Endometrial microvascular endothelial cells (primary cell): ENCODE results near the gene ELN. TPM values are rescaled to one million over a fixed set of nuclear protein-coding genes. Genes with fewer than 3 reads are reported as not detected.

ENCODE experiments used
- in situ Hi-C: cut with HindIII; loops from 2 replicates; pipeline ENCODE4 v1.10.0; 2017; ENCODE audit warnings: low sequenced_read_pairs, low pct_unique_long_range_greater_than_20kb; ENCODE audit errors: inconsistent ontology term
- total RNA-seq: library from RNA; depleted of rRNA; stranded (reverse); fragments of >200 nt; gene quantifications from one replicate; pipeline ENCODE4 v1.2.3, GENCODE V29; 2015; ENCODE audit errors: inconsistent ontology term

ELN gene
- total RNA-seq, 1 donor from 2014 or later: not detected

GRCh38 chr7:74056096-74056915, 28.3 kb downstream of the ELN start:
- in situ Hi-C loops: no loop called here

GRCh38 chr7:74057216-74057925, 29.4 kb downstream of the ELN start:
- in situ Hi-C loops: no loop called here

GRCh38 chr7:74057987-74058386, 30.0 kb downstream of the ELN start:
- in situ Hi-C loops: no loop called here

GRCh38 chr7:74058486-74058885, 30.5 kb downstream of the ELN start:
- in situ Hi-C loops: no loop called here

- in situ Hi-C loops: no loop called here
Observed at GRCh38 chr7:74059037-74059436, 31.1 kb downstream of the ELN start.

GRCh38 chr7:74059681-74060588, 32.0 kb downstream of the ELN start:
- in situ Hi-C loops: no loop called here

- in situ Hi-C loops: no loop called here
Observed at GRCh38 chr7:74061840-74062539, 34.0 kb downstream of the ELN start.

- in situ Hi-C loops: no loop called here
Observed at GRCh38 chr7:74063223-74063641, 35.3 kb downstream of the ELN start.

GRCh38 chr7:74063646-74064045, 35.7 kb downstream of the ELN start:
- in situ Hi-C loops: no loop called here

GRCh38 chr7:74064696-74065095, 36.7 kb downstream of the ELN start:
- in situ Hi-C loops: no loop called here

- in situ Hi-C loops: no loop called here
Observed at GRCh38 chr7:74066626-74067025, 38.7 kb downstream of the ELN start.

- in situ Hi-C loops: no loop called here
Observed at GRCh38 chr7:74068378-74069085, 40.6 kb downstream of the ELN start.

GRCh38 chr7:74069086-74069541, 41.1 kb downstream of the ELN start:
- in situ Hi-C loops: no loop called here

- in situ Hi-C loops: no loop called here
Observed at GRCh38 chr7:74069790-74070618, 42.0 kb downstream of the ELN start.

GRCh38 chr7:74070619-74070921, 42.6 kb downstream of the ELN start:
- in situ Hi-C loops: no loop called here

- in situ Hi-C loops: no loop called here
Observed at GRCh38 chr7:74071121-74071520, 43.1 kb downstream of the ELN start.

GRCh38 chr7:74074770-74075169, 46.8 kb downstream of the ELN start:
- in situ Hi-C loops: loop anchor here (25.0 kb wide), 1 partner anchor 113 kb away; no protein-coding TSS in a partner anchor
